KBM-7 (cell line): ENCODE results near the gene PRDM5.

ENCODE experiments used
- DNase-seq: peaks from one replicate; pipeline ENCODE4 v3.0.0-alpha.2; 2015
- in situ Hi-C: fragments of 300-500 bp; cut with MboI; formaldehyde crosslinking; loops from 2 replicates; pipeline ENCODE4 v1.14.3; 2020; ENCODE audit warnings: low sequenced_read_pairs, low pct_unique_long_range_greater_than_20kb, mixed read lengths

Gene PRDM5

DNA sequence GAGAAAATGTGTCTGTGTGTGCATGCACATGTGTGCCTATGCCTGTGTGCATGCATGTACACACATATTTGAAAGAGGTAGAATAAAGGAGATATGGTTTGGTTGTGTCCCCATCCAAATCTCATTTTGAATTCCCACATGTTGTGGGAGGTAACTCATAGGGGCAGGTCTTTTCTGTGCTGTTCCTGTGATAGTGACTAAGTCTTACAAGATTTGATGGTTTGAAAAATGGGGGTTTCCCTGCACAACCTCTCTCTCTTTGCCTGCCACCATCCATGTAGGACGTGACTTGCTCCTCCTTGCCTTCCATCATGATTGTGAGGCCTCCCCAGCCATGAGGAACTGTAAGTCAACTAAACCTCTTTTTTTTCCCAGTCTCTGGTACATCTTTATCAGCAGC is 87.2 kb downstream of the PRDM5 start:
- in situ Hi-C loops = no loop called here
- DNase-seq = no peak

GRCh38 chr4:120830204-120830603 is 92.3 kb downstream of the PRDM5 start:
- in situ Hi-C loops = no loop called here

DNA sequence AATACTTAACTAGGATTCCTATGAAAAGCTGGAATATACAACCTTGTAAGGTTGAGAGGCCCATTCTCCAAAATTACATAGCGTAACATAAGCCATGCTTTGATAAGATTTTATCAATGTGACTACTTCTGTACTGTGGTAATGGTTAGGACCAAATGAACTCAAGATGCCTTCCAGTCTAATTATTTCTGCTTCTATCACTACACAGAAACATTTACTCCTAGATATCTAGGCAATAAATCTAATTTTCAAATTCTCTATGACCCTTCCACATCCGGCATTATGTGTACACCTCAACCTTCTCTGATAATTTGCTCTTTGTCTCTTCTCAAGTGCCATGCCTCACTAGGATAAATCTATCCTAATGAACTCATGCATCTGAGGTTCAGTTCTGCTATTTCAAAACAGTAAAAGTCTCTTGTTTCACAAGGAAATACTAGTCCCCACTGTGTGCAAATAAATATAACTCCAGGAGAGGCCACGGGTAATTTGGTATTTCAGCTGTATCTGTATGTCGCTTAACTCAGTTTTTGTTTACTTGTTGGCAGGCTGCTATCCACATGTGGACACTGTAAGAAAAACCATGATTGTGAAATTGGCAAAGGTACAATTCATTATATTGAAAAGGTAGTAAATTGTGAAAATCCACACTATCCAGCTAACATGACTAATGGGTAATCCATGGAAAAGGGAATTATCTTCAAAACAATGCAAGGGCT is 93.3 kb downstream of the PRDM5 start:
- in situ Hi-C loops = no loop called here
- DNase-seq = no peak

More at GRCh38 chr4:120830204-120830603, 92.3 kb downstream of the PRDM5 start:
- DNase-seq = no peak

DNA sequence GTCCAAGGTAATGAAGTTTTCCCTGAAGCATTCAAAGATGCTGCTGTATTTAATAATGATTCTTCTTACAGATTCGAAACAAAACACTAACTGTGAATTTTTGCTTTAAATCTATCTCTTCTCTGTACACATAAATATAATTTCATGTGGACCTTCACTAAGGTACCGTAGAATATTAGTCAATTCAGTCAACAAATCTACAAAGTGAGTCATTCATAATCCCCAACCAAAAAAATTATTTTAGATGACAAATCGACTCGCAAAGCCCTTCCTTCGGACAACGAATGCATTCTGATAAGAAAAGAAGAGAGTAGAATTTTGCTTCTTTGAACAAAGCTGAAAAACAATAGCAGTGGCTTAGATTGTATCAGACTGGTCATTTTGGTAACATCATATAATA is 95.7 kb downstream of the PRDM5 start:
- DNase-seq = no peak
- in situ Hi-C loops = no loop called here

GRCh38 chr4:120826449-120826848 is 96.1 kb downstream of the PRDM5 start:
- in situ Hi-C loops = no loop called here
- no peak for DNase-seq

- in situ Hi-C loops = no loop called here
- no peak for DNase-seq
Observed at GRCh38 chr4:120824946-120825345, 97.6 kb downstream of the PRDM5 start.

- no peak for DNase-seq
- in situ Hi-C loops = no loop called here
Observed at GRCh38 chr4:120821977-120822376, 100.5 kb downstream of the PRDM5 start.

DNA sequence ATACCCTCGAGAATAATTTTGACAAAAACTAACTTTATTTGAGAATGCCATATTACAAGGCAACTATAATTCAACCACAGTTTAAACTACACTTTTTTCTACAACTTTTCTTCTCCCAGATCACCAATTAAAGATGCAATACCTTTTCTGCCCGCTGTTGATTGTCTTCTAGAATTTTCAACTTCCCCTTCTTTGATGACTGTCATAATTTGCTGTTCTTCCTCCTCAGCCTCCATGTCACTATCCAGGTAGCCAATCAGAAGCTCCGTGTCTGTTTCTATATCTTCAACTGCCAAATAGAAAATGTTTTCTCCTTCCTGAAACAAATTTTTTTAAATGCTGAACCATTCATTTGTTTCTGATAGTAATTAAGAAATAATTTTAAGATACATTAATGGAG is 101.5 kb downstream of the PRDM5 start:
- DNase-seq = peak; percentile 35
- in situ Hi-C loops = no loop called here

GRCh38 chr4:120819805-120820437 is 102.6 kb downstream of the PRDM5 start:
- in situ Hi-C loops = no loop called here
- DNase-seq = no peak

- in situ Hi-C loops = no loop called here
- DNase-seq = no peak
Observed at GRCh38 chr4:120816296-120816965, 106.1 kb downstream of the PRDM5 start.

DNA sequence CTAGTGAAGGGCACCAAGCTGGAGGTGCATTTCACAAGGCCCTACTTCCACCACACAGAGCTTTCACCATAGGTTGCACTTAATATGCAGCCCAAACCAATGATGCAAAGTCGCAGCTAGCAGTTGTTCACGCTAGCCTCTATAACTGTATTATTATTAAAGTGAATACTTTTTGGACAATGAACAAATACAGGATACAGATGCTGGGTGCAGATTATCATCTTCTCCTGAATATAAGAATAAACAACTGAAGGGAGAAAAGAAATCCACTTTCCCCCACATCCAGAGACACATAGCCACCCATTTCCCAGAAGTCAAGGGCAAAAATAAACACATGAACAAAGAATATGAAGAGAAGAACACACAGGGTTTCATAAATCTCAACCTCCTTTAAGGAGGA is 107.2 kb downstream of the PRDM5 start:
- no peak for DNase-seq
- in situ Hi-C loops = no loop called here

DNA sequence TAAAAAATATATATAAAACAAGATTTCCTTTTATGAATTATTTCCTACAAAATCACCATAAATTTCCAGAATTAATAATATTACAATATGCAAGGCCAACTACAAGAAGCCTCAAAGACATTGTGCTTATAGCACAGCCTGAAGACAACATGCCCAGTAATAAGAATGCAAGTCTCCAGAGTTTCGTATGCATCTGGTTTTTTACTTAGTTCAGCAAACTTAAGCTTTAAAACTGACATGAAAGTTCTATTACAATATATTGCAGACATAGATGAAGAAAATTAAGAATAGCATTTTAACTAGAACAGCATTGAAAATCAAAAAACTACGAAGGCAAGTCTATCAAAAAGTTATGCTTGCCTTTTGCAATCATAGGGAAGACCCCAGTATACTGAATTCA is 107.6 kb downstream of the PRDM5 start:
- in situ Hi-C loops = no loop called here
- no peak for DNase-seq

- DNase-seq = no peak
- in situ Hi-C loops = no loop called here
Observed at GRCh38 chr4:120812216-120812615, 110.3 kb downstream of the PRDM5 start.

- DNase-seq = peak; percentile 4
- in situ Hi-C loops = no loop called here
Observed at GRCh38 chr4:120809518-120809917, 113.0 kb downstream of the PRDM5 start.

- in situ Hi-C loops = no loop called here
- no peak for DNase-seq
Observed at GRCh38 chr4:120808475-120809141, 113.9 kb downstream of the PRDM5 start.

- in situ Hi-C loops = no loop called here
- DNase-seq = no peak
Observed at GRCh38 chr4:120801137-120801758, 121.3 kb downstream of the PRDM5 start.

DNA sequence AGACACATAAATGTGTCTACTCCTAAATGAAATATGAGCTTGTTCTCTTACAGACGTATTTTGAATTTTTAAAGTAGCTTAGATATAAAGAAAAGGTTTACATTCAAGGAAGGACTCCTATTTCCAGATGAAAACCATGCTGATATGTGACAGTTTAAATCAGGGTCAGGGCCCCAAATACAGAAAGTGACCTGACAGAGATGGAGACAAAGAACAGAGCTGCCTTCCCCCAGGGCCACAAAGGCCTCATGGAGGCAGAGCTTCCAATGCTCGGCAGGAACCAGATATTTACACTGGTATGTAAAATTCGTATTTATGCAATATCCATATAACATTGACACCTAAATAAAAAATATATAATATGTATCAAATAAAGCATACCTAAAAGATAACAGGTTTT is 124.0 kb downstream of the PRDM5 start:
- no peak for DNase-seq
- in situ Hi-C loops = no loop called here

- in situ Hi-C loops = no loop called here
- DNase-seq = no peak
Observed at GRCh38 chr4:120796271-120796670, 126.3 kb downstream of the PRDM5 start.

DNA sequence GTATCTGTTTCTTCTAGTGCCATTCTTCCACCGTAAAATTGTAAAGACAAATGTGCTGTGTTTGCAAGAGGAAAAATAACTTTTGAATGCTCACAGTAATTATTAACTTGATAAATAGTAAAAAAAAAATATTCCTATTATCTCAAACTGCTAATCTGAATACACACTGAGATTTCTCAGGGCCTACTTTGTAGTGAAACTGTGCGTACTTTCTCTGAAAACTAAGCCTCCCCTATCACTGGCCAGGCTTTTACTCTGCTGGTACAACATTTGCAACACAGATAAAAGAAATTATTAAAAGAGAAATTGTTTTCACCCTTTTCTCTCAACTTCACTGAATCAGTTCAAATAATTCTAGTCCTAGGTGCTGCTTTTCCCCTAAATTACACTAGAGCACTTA is 137.3 kb downstream of the PRDM5 start:
- in situ Hi-C loops = no loop called here
- no peak for DNase-seq

GRCh38 chr4:120777459-120777858 is 145.1 kb downstream of the PRDM5 start:
- in situ Hi-C loops = no loop called here

More at GRCh38 chr4:120777459-120777858, 145.1 kb downstream of the PRDM5 start:
- DNase-seq = no peak
